HuH-7.5 (cell line): ENCODE results near the gene PDK3.

Source experiments
- DNase-seq: peaks from one replicate; pipeline ENCODE4 v3.0.0; 2011; ENCODE audit warnings: low spot score

PDK3 gene

DNA sequence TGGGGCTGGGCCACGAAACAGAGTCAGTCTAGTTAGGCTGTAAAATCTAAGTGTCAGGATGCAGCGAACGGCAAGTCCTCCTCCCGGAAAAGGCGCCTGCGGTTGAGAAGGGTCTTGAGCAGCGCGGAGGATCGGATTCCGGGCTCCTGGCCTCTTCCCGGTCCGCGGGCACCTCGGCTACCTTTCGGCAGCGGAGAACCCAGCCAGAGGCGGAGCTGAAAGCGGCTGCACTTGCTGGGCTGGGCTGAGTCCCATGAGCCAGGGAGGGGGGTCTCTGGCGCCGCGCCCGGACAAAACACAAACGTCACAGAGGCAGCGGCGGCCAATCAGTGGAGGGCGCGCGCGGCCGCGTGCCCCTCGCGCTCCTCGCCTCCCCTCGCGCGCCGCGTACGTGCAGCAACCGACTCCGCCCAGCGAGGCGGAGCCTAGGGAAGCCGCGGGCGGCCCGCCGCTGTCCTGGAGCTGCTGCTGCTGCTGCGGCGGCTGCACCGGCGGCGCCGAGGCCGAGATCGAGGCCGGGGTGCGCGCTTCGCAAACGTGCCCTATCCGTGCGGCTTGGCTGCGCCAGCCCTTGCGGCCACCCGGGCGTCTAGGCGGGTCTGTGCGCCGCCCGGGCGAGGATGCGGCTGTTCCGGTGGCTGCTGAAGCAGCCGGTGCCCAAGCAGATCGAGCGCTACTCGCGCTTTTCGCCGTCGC, at the start of gene PDK3:
PDK3 (plus strand) TSS at position 451 of the 696 bp plus-strand sequence; CDS start at position 621, 170 bp downstream.
- peak; percentile 55 for DNase-seq

DNA sequence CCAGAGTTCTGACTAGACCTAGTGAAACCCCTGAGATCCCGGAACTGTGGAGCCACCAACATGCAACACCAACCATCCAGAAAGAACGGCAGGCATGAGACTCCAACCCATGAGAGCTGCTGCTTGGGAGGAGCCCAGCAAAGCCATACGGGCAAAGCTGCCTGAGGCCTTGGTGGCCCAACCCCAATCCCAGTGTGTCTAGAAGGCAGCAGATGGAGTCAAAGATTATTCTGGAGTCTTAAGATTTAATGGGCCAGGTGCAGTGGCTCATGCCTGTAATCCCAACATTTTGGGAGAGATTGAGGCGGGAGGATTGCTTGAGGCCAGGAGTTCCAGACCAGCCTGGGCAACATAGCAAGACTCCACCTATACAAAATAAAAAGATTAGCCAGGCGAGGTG, 49.2 kb upstream of the PDK3 start:
- no peak for DNase-seq

DNA sequence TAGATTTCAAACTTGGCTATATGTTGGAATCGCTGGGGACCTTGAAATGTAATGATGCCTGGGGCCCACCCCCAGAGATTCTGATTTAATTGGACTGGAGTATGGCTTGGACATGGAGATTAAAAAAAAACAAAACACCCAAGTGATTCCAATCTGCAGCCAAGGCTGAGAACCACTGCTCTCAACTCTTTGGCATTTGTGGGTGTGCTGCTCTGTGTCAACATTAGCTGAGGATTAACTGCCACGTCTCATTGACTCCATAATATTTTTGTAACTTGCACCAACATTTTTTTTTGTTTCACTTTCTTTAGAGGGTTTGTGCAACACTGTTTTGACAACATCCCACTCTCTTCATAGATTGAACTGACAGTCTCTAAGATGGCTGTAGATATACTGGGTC, 41.1 kb upstream of the PDK3 start:
- DNase-seq, result no peak

DNA sequence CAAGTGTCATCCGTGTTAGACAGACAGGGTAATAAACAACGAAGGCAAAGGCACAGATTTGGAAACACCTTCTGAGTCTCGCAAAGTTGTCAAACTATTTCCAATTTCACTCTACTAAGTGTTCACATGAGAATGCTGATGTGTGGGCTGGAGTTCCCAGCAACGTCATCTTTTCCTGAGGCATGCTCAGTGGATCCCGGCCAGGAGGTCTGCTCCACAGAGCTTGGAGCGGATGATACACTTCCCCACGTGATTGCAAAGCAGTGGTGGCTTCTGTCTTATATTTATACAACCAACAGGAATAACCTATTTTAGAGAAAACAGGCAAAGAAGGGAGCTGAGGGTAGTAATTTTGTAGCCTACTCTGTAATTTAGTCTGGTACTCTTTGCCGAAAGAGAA, 40.1 kb upstream of the PDK3 start:
- DNase-seq, result no peak

DNA sequence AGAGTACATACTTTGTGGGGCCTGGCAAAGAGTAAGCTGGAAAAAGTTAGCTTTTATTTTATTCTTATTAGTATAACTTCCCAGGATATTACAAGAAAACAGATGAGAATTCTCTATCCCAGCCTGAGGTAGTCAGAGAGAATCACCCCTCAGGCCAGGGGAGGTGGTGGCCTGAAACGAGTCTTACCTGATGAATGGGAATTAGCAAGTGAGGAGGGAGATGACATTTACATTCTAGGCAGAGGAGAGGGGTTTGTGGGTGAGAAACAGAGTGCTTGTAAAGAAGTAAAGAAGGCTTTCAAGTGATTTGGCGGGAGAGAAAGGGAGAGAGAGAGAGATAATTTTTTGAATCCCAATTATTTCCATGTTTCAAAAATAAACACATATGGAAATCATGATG, 39.3 kb upstream of the PDK3 start:
- no peak for DNase-seq

DNA sequence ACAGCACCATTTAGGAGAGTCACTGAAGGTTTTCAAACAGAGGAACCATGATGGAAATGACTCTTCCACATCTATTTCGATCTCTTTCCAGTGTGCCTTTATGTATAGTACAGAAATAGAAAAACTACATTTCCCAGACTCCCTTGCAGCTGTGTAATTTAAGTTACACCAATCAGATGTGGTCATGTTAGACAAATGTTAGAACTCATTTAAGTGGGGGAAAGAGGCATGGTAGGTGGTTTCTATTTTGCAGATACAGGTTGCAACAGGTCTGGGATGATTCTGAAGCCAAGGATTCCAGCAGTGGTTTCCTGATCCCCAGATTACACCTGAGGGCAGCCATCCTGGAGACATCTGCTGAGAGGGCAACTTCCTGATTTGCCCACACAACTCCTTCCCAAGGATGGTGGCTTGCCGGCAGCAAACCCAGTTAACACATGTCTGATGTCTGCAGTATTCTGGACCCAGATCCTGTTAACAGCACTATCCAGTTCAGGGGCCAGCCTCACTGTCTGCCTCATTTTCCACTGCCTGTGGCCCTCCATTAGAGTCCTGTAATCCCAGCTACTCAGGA, 38.7 kb upstream of the PDK3 start:
- DNase-seq, result no peak

DNA sequence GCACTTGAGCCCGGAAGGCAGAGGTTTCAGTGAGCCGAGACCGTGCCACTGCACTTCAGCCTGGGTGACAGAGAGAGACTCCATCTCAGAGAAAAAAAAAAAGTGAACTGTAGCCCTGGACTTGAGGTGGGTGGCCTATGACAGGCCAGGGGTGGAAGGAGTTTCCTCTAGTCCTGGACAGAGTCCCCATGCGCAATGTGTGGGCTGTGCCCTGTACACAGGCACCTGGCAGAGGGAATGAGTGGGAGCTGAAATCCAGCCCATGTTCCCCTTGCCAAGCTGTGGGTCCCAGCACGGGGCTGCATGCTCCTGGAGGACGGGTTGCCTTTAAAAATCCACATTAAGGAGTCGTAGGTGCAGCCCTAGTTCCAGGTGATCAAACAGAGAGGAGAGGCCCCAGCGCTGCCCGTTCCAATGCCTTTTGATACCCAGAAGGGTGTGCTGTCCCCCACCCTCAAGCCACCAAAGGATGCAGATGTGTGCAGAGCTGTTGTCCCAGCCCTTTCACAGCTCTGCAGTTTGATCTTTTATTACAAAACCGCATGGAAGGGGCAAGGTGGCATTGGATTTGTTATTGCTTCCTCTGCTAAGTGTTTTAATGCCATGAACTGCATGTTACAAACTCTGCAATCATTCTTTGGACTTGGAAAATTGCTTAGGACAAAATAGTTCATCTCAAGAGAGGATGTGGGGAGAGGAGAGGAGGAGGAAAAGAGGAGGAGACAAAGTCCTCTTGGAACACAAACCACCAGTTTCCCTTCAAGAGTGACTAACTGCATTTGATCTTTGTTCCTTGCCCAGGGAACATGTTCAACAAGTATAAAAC, 38.0 kb upstream of the PDK3 start:
- no peak for DNase-seq

DNA sequence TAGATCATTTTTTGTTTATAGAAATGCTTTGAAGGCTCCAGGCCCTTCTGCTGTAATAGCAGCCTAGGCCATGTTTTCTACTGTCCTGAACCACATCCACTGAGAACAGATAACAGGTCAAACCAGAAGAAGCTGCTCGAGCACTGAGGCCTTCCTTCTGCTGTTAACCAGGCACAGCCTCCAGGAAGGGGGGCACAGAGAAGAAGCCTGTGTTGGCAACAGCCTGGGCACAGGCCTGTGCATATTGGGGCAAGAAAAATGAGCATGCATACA, 37.4 kb upstream of the PDK3 start:
- no peak for DNase-seq

DNA sequence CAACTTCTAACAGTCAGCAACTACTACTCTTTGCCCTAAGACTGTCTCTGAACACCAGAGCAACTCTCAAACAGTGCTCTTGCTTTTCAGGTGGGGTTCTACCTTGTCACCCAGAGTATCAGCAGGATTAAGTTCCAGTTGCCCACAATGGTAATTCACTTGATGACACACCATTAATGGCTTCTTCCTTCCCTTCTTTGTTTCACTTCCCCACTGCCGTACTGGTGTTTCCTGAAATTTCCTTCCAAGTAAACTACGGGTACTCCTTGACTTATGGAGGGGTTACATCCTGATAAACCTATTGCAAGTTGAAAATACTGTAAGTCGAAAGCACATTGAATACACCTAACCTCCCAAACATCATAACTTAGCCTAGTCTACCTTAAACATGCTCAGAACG, 36.6 kb upstream of the PDK3 start:
- DNase-seq, result no peak

DNA sequence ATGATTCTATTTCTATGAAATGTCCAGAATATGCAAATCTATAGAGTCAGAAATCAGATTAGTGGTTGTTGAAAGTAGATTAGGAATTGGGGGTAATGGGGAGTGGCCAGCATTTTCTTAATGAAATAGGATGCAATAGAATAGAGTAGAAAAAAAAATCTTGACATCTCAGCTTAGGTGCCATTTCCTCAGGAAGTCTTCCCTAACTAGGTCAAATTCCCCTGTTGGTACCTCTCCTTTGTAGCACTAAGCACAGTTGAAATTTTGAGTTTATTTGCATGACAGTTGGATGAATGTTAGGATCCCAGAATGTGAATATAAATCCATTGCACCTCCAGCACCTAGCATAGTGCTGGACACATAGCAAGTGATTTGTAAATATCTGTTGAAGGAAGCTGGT, 30.0 kb upstream of the PDK3 start:
- DNase-seq, result no peak

DNA sequence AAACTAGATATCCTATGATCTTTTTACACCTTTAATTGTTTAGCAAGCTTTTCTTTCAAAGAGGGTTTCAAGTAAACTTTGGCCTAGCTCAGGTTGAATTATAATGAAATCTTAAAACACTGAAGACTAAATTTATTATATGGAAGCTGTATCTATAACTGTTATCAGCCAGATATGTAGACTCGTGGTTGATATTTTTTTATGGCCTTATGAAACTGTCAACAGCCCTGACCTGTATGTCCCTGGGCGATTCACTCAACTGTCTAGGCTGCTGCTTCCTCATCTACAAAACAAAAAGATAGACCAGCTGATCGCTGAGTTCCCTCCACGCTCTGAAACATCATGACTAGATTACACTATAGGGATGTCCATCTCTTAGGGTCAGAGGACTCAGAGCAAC, 21.2 kb upstream of the PDK3 start:
- no peak for DNase-seq

DNA sequence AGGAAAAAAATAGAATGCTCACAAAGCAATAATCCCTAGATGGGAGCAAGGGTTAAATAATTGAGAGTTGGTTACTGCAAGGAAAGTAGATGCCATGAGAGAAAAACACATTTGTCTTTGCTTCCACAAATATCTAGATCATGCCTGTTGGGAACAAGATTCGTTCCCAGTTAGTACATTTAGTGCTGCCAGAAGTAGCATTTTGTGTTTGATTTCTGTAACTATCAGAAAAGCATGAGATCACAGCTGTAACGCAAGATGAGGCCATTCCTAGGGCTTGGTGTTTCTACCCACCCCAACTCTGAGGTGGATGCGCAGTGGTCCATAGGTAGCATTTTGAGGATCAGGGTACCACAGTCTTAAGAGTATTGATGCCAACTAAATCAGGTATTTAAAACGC, 20.4 kb upstream of the PDK3 start:
- DNase-seq, result no peak

DNA sequence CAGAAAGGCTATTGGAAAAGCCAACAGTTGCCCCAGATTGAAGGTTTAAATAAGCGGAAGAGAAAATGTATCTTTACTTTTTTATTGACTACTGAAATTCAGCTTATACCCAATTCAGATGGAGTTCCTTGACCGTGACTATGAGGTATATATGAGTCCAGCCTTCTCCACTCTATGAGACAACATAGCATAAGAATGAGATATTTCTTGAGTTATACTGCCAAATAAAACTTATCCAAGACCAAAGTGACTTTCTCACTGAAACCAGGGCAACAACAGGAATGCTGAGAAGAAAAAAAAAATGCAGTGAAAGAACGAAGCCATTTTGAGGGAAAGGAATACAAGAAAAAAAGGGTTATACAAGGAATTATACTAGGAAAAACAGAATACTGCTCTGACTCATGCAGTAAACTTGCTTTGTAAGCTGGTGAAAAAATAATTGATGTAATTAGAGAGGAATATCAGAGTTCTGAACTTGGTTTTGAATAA, 16.3 kb upstream of the PDK3 start:
- DNase-seq, result no peak

DNA sequence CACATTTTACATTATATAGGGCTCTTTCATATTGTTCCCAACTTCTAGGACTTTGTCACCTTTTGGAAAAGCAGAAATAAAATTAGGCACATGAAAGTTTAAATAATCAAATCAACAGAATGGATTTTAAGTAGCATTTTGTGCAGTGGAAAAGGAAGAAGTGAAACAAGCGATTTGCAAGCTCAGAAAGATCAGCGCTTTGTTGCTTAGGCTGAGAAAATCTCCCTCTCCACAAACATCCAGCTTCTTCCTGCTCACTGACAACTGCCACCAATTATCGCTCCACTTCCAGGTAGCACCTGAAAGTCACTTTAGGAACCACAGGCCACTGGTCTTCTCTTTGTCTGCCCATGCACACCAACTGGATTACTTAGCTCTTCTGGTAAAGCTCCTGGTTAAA, 2.0 kb upstream of the PDK3 start:
- no peak for DNase-seq

DNA sequence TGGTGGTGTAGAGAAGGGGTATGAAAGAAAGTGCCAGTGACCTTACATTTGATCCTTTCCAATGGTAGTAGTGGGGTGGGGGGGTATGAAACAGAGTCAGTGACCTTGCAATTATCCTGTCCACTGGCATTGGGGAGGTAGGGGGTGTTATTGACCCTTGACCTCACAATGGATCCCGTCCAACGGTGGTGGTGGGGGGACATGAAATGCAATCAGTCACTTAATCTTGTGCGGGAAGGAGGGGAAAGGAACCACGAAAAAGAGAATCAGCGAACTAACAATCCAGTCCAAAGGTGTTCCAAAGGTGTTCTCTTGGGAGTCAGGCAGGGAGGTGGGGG, 619 bp upstream of the PDK3 start:
- DNase-seq, result no peak

DNA sequence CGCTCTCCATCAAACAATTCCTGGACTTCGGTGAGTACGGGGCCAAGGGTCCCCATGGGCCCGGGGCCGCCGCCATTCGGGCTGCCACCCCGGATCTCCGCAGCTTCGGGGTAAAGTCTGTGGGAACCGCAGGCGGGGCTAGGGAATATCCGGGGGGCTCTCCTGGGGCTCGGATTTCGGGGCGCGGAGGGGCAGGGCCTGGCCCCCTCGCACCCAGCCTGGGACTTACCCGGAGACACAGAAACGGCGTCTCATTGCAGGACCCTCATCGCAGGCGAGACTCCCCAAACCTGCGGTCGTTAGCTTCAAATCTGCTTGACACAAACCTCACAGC, 413 bp downstream of the PDK3 start:
- no peak for DNase-seq

DNA sequence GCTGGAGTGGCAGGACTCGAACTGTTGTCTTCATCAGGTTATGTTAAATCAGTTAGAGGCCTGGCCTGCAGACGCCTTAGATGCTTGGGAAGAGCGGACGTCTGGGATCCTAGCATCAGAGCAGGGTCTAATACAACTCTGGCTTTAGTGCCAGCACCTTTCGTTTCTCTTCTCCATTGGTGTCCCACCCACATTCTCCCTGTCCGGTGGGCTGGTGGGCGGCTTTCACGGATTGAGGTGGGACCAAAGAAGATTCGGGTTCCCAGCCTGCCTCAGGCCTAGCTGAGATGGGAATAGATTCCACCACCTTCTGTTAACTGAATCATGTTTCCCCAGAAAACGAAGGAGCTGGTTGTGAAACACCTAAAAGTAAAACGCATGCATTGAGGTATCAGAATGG, 939 bp downstream of the PDK3 start:
- no peak for DNase-seq

DNA sequence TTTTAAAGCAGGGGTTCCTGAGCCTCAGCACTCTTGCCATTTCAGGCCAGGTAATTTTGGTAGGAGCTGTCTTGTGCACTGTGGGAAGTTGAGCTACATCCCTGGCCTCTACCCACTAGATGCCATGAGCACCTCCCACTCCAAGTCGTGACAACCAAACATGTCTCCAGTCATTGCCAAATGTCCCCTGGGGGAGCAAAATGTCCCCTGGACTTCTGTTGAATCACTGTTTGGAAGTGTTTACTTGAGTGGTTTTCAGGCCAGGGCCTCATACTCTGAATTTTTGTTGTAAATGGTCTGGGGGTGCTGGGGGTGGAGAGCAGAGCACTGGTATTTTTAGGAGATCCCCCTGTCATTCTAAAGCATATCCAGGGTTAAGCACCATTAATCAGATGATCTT, 3.2 kb downstream of the PDK3 start:
- no peak for DNase-seq

DNA sequence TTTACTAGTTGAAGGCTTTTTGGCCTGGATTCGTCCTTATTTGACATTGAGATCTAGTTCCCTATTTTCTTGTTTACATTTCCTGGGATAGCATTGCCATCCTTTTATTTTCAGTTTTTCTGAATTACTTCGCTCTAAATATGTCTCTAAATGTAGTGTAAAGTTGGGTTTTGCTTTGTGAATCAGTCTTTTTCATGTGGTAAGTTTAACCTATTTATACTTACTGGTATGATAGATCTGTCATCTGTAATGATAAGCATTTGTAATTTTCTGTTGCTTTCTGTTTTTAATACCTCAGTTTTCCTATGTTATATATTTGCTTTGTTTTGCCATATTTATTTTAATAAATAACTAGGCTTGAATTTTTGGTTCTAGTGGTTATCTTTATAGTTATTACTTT, 6.7 kb downstream of the PDK3 start:
- DNase-seq, result no peak

DNA sequence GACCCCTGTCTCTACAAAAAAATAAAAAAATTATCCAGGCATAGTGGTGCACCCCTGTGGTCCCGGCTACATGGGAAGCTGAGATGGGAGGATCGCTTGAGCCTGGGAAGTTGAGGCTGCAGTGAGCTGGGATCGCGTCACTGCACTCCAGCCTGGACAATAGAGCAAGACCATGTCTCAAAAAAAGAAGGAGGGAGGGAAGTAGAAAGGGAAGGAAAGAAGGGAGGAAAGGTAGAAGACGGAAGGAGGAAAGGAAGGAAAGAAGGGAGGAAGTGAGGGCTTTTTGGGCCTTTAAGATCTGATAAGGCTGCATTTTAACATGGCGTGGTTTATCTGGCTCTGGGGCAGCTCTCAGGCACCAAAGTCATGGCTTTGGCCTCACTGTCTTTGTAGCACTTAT, 10.4 kb downstream of the PDK3 start:
- no peak for DNase-seq

DNA sequence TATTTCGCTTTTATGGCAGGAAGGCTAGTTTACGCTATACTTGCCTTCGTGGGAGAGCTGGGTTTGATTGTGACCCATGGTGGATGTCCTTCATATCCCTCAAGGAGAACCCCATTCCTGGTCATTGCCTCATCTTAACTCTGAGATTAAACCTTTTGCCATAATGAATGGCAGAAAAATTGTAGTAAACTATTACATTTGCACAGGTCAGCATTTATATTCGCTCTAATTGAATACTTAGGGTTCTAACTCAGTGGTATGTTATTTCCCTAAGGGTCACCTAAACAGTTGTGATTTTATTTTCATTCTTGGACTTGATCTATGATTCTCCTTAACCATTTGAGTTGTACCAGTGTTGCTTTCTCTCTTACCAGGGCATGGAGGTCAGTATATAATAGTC, 13.4 kb downstream of the PDK3 start:
- DNase-seq, result no peak

DNA sequence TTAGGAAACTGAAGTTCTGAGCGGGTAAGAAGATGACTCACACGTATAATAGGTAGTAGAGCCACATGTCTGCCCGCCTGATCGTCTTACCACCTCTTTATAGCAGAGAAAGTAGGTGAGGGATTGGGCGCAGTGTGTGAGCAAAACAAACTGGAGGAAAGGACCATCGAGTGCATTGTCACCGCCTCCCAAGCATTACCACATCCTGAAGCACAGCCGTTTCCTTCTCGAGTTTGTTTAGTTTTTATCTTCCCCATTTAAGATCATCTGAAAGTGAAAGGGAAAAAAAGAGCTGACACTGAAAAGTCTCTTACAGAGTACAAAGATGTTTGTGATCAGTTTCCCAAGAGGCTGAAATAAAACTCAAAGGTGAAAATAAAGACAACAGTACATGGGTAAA, 14.8 kb downstream of the PDK3 start:
- no peak for DNase-seq

DNA sequence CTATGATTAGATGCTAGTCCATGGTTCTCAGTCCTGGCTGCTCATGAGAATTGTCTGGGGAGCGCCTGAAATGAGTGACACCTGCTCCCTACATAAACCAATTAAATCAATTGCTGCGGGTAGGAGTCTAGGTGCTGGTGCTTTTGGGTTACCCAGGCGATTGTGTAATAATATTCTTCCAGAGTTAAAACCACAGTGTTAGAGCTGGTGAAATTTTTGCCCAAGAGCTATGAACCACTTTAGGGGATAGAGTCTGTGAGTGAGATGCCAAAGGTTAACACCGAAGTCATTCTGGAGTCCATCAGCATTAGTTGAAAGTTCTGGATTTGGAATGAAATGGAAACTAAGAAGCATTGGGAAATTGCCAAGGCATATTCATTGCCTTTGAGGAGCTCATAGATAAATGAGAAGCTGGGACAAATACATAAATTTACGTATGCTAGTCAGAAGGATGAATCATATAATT, 15.3 kb downstream of the PDK3 start:
- DNase-seq, result no peak
